Left forelimb (tissue), 1 donor: Measurements from ENCODE around the gene PTK7.

ENCODE experiments used
- DNase-seq: peaks from one replicate; pipeline ENCODE4 v3.0.0-alpha.2; 2018; ENCODE audit warnings: low spot score

Gene PTK7

GRCh38 chr6:43146709-43147688 lies 70.9 kb downstream of the PTK7 start:
- no peak for DNase-seq

- DNase-seq, result no peak
Observed at GRCh38 chr6:43147691-43148477, 71.8 kb downstream of the PTK7 start.

GRCh38 chr6:43149265-43149664 lies 73.2 kb downstream of the PTK7 start:
- DNase-seq, result no peak

- no peak for DNase-seq
Observed at GRCh38 chr6:43150051-43150751, 74.1 kb downstream of the PTK7 start.

- DNase-seq, result no peak
Observed at GRCh38 chr6:43159599-43159998, 83.5 kb downstream of the PTK7 start.

GRCh38 chr6:43163899-43164298 lies 87.8 kb downstream of the PTK7 start:
- no peak for DNase-seq

GRCh38 chr6:43170417-43170930 lies 94.4 kb downstream of the PTK7 start:
- no peak for DNase-seq

- DNase-seq, result peak; percentile 99
Observed at GRCh38 chr6:43170931-43171706, 95.0 kb downstream of the PTK7 start, which contains the start of gene SRF. Gene SRF, plus strand, starts transcription at chr6:43171269. Its CDS starts 388 bp downstream, at chr6:43171657.

GRCh38 chr6:43171707-43172103 lies 95.6 kb downstream of the PTK7 start:
- no peak for DNase-seq

- peak; percentile 76 for DNase-seq
Observed at GRCh38 chr6:43172104-43173007, 96.2 kb downstream of the PTK7 start.

GRCh38 chr6:43173591-43174262 lies 97.6 kb downstream of the PTK7 start:
- DNase-seq, result no peak

- DNase-seq, result peak; percentile 98
Observed at GRCh38 chr6:43174263-43175112, 98.4 kb downstream of the PTK7 start.

GRCh38 chr6:43175676-43176422 lies 99.7 kb downstream of the PTK7 start:
- DNase-seq, result no peak

- no peak for DNase-seq
Observed at GRCh38 chr6:43176423-43176786, 100.3 kb downstream of the PTK7 start.

GRCh38 chr6:43178150-43178549 lies 102.0 kb downstream of the PTK7 start:
- DNase-seq, result no peak

GRCh38 chr6:43178951-43179830 lies 103.1 kb downstream of the PTK7 start:
- DNase-seq, result no peak

GRCh38 chr6:43180058-43180457 lies 103.9 kb downstream of the PTK7 start:
- no peak for DNase-seq
